Testis (tissue), 3 donors: ENCODE results near the gene AARS2. TPM values are rescaled to one million over a fixed set of nuclear protein-coding genes. Genes with fewer than 3 reads are reported as not detected.

Experiments used
- DNase-seq: peaks from one replicate; pipeline ENCODE4 v3.0.0-alpha.2; 2019
- H3K27ac ChIP-seq, 2 donors: fragments of 200-600 bp; sonication (generic); one replicate each; pipeline ENCODE4 v1.5.1; 2019
- H3K27me3 ChIP-seq: fragments of 200-600 bp; sonication (generic); one replicate; pipeline ENCODE4 v1.5.1; 2019
- H3K36me3 ChIP-seq: fragments of 200-600 bp; sonication (generic); one replicate; pipeline ENCODE4 v1.5.1; 2017; ENCODE audit warnings: low read depth; ENCODE audit errors: missing control alignments
- H3K4me1 ChIP-seq: fragments of 200-600 bp; sonication (generic); one replicate; pipeline ENCODE4 v1.5.1; 2019
- H3K4me3 ChIP-seq, 2 donors: fragments of 200-600 bp; sonication (generic); one replicate each; pipeline ENCODE4 v1.5.1; 2017 to 2019
- H3K9me3 ChIP-seq: fragments of 200-600 bp; sonication (generic); one replicate; pipeline ENCODE4 v1.5.1; 2017
- POLR2A ChIP-seq: fragments of 450-650 bp; IDR thresholded peaks from one replicate; pipeline ENCODE4 v1.6.1; 2017; ENCODE audit warnings: antibody characterized with exemption, mild to moderate bottlenecking, moderate library complexity
- WGBS, 2 donors: methylation state at CpG; one replicate each; pipeline ENCODE4 v1.1.5; 2018; 5-methylcytosine and 5-hydroxymethylcytosine counted together
- intact Hi-C: fragments of 100-400 bp; cut with DNase I; formaldehyde crosslinking; loops from one replicate; pipeline ENCODE4 v1.15.1; 2023; ENCODE audit warnings: low total_unique reads
- polyA plus RNA-seq: library from polyadenylated mRNA; stranded (reverse); fragments of 350-450 nt; fragmentation: Illumina TruSeq; extraction: RNeasy Lipid Tissue Mini Kit (QIAGEN cat#74804); gene quantifications from one replicate; pipeline ENCODE4 v1.2.3, GENCODE V29; 2014; ENCODE audit warnings: low read depth, low replicate concordance; ENCODE audit not compliant: insufficient read depth
- total RNA-seq, 2 donors: library from RNA; depleted of rRNA; stranded (reverse); fragments of >200 nt; gene quantifications; one replicate each; pipeline ENCODE4 v1.2.3, GENCODE V29; 2016
- TF ChIP-seq, protein P1 (sequence below), 3 experiments: fragments of 450-650 bp in 2 of 3; fragments of 200-600 bp in 1 of 3; sonication (generic) in 1 of 3; IDR thresholded peaks; one replicate each; pipeline ENCODE4 v1.5.1; 2016 to 2019; ENCODE audit warnings: antibody characterized with exemption in 3 of 3, mild to moderate bottlenecking in 2 of 3, moderate library complexity in 1 of 3

AARS2 gene
- total and polyA plus RNA-seq, 3 donors from 2014 or later, result 6.2 to 14.6 (median 13.4) TPM

DNA sequence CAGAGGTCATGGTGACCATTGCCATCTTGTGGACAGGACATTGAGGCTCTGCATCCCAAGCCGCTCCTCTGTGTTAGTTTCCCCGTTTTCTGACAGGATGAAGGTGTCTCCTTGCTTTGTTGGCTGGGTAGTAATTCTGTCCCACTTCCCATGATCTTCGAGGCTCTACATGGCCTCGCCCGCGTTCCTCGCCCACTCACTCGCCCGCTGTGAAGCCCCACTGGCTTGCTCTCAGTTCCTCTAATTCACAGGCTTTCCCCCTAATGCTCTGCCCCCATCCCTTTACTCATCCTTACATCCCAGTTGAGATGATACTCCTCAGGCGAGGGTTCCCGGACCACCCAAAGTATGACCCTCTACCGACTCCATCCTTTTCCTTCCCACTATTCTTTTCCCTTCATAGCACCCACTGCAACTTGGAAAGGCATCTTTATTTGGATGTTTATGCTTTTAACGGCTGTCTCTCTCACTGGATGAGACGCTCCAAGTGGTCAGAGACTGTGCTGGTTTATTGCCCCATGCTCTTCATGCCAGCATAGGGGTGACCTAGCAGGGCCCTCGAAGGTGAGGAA lies 55.3 kb downstream of the AARS2 start:
- TF ChIP-seq, protein P1, sequence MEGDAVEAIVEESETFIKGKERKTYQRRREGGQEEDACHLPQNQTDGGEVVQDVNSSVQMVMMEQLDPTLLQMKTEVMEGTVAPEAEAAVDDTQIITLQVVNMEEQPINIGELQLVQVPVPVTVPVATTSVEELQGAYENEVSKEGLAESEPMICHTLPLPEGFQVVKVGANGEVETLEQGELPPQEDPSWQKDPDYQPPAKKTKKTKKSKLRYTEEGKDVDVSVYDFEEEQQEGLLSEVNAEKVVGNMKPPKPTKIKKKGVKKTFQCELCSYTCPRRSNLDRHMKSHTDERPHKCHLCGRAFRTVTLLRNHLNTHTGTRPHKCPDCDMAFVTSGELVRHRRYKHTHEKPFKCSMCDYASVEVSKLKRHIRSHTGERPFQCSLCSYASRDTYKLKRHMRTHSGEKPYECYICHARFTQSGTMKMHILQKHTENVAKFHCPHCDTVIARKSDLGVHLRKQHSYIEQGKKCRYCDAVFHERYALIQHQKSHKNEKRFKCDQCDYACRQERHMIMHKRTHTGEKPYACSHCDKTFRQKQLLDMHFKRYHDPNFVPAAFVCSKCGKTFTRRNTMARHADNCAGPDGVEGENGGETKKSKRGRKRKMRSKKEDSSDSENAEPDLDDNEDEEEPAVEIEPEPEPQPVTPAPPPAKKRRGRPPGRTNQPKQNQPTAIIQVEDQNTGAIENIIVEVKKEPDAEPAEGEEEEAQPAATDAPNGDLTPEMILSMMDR (IDR thresholded peaks at IDR 0.05), result peak in 2 of 3 experiments; percentile 1 to 7
- TF ChIP-seq POLR2A, result no peak
- intact Hi-C loops, result no loop called here
- H3K9me3 ChIP-seq, result no peaks in the 10 kb centered on the region
- H3K36me3 ChIP-seq, result no peaks in the 10 kb centered on the region
- H3K4me1 ChIP-seq, result peaks cover 14% of the 10 kb centered on the region
- peak overlapping the region; percentile 87 to 97 for H3K4me3 ChIP-seq
- WGBS, 2 donors, result 15 to 19% methylated on average over 12 to 15 of the region's 15 CpGs
- no peaks in the 10 kb centered on the region for H3K27me3 ChIP-seq
- peak overlapping the region; percentile 90 to 92 for H3K27ac ChIP-seq
- DNase-seq, result no peak

DNA sequence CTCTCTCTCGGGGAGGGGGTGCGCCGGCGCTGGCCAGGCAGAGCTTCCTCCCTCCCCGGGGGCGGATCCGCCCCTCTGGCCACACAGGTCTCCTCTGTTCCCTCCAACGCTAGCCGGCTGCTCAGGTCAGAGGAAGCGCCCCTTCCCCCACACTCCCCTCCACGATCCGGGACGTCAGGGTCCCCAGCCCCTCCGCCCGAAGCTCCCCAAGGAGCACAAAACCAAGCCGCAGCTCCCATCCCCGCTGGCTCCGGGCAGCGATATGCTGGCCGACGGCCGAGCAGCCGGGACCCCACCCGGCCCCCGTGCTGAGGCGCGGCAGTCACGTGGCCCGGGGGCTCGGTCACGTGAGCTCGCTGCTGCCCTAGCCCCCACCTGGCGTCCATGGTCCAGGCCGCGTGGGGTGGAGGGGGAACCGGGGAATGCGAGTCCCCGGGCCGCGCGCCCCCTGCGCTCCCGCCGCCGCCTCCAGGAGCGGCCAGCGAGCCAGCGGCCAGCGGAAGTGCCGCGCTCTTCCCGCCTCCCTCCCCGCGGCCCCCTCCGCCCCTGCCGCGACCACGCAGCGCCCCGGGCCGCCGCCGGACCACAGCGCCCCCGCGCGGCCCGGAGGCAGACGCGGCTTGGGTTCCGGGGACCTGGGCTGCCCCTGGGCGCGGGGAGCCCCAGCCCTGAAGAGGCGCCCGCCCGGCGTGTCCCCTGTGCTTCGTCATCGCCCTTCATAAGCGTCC lies 56.0 kb downstream of the AARS2 start, which contains the start of gene SLC35B2:
SLC35B2 (minus strand) TSS at position 504 of the 728 bp plus-strand sequence; CDS start at position 386, 118 bp downstream.
- Histone ChIP-seq H3K27ac (peak within 1 kb of the TSS; percentile 90 to 92), H3K4me1 (peaks cover 11% of the 10 kb centered on the region), H3K4me3 (peak within 1 kb of the TSS; percentile 87 to 97), H3K9me3 (no peaks in the 10 kb centered on the region), H3K27me3 (no peaks in the 10 kb centered on the region), H3K36me3 (no peaks in the 10 kb centered on the region)
- TF ChIP-seq, protein P1 (IDR thresholded peaks at IDR 0.05), result peak; percentile 70 to 83 (median 80)
- TF ChIP-seq POLR2A, result no peak
- intact Hi-C loops, result no loop called here
- peak; percentile 84 for DNase-seq
- 2% methylated on average over 47 of the region's 80 CpGs; no CpG with 5 or more reads in 1 of the 2 donors for WGBS, 2 donors

DNA sequence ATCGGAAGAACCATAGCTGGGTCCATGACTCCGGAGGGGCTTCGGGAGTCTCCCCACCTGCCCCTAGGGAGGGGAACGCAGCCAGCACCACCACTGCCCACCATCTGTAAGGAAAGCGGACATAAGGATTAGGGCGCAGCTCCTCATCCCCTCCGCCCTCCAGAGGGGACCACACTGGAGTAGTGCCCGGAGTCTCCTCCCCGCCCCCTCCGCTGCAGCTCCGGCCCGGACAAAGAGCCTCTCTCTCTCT lies 56.4 kb downstream of the AARS2 start:
- peak overlapping the region; percentile 87 to 97 for H3K4me3 ChIP-seq
- H3K4me1 ChIP-seq, result peaks cover 11% of the 10 kb centered on the region
- 0 to 1% methylated on average over 4 to 12 of the region's 12 CpGs for WGBS, 2 donors
- intact Hi-C loops, result no loop called here
- DNase-seq, result no peak
- H3K36me3 ChIP-seq, result no peaks in the 10 kb centered on the region
- TF ChIP-seq, protein P1 (IDR thresholded peaks at IDR 0.05), result no peak
- TF ChIP-seq POLR2A, result no peak
- no peaks in the 10 kb centered on the region for H3K27me3 ChIP-seq
- H3K9me3 ChIP-seq, result no peaks in the 10 kb centered on the region
- H3K27ac ChIP-seq, result peak overlapping the region; percentile 90 to 92

DNA sequence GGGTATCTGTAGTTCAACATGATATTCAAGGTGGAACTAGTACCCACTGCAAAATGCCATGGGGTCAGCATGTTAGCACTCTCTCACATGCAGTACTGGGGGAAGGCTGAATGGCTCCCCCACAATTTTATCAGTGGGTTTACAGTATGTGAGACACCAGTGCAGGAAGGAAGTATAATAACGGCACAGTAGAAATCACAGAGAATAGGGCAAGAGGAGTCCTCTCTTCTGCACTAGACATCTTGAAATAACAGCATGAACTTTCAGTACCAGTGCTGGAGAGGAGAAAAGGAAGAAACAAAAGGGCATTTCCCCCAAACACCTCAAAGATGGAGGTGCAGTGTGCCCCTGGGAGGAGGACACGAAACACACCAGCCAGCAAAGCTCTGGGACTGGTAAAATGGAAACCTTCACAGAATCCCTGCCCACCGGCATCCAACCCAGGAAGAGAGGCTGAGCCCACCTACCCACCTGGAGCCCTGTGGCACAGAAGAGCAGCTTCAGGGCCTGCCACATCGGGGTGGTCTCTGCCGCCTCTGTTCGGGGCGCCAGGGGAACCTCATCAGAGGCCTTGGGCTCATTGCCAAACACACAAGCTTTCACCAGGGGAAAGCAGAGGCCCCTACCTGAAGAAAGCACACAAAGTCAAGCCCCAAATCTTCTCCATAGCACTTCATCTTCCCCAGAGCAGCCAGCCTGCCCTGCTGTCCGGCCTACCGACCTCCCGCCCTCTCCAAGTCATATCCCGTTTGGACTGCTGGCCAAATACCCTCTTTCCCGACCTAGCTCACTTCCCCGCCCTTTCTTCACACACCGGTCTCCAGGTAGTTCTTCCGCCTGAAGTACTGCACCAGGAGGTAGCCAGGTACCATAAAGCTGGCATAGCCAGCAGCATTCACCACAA lies 57.0 kb downstream of the AARS2 start:
- intact Hi-C loops, result no loop called here
- H3K36me3 ChIP-seq, result no peaks in the 10 kb centered on the region
- DNase-seq, result no peak

More for the DNA sequence above, 57.0 kb downstream of the AARS2 start:
- peak overlapping the region; percentile 87 to 97 for H3K4me3 ChIP-seq
- 13 to 15% methylated on average over 15 of the region's 15 CpGs for WGBS, 2 donors
- peaks cover 11% of the 10 kb centered on the region for H3K4me1 ChIP-seq
- H3K9me3 ChIP-seq, result no peaks in the 10 kb centered on the region
- H3K27me3 ChIP-seq, result no peaks in the 10 kb centered on the region
- H3K27ac ChIP-seq, result peak overlapping the region; percentile 90 to 92
- no peak for TF ChIP-seq POLR2A
- TF ChIP-seq, protein P1 (IDR thresholded peaks at IDR 0.05), result no peak
